ENCODE measurements around the gene KLK1.

DNA sequence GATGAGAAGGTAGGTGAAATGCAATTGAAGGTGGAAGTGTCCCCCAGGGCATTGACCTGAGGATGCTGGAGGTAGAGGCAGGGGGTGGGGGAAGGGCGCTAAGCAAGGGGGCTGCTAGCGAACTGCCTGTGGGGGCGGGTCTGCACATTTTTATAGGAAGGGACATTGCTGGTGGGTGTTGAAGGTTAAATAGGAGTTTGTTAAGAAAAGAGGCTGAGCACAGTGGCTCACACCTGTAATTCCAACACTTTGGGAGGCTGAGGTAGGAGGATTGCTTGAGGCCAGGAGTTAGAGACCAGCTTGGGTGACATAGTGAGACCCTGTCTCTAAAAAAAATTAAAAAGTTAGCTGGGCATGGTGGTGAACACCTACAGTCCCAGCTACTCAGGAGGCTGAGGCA lies 38.9 kb downstream of the KLK1 start:
- TF ChIP-seq POLR2AphosphoS5 (IDR thresholded peaks at IDR 0.05) (no peak), POLR2A (IDR thresholded peaks at IDR 0.05) (no peak)
- TF ChIP-seq, protein P1, sequence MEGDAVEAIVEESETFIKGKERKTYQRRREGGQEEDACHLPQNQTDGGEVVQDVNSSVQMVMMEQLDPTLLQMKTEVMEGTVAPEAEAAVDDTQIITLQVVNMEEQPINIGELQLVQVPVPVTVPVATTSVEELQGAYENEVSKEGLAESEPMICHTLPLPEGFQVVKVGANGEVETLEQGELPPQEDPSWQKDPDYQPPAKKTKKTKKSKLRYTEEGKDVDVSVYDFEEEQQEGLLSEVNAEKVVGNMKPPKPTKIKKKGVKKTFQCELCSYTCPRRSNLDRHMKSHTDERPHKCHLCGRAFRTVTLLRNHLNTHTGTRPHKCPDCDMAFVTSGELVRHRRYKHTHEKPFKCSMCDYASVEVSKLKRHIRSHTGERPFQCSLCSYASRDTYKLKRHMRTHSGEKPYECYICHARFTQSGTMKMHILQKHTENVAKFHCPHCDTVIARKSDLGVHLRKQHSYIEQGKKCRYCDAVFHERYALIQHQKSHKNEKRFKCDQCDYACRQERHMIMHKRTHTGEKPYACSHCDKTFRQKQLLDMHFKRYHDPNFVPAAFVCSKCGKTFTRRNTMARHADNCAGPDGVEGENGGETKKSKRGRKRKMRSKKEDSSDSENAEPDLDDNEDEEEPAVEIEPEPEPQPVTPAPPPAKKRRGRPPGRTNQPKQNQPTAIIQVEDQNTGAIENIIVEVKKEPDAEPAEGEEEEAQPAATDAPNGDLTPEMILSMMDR (IDR thresholded peaks at IDR 0.05 in 8 of 11, conservative IDR thresholded peaks at IDR 0.05 in 3 of 11) = no peak
